Renal pelvis (tissue), 4 donors: Measurements from ENCODE around the gene NDUFC1. TPM values are rescaled to one million over a fixed set of nuclear protein-coding genes. Genes with fewer than 3 reads are reported as not detected.
"Not testable (repeated sequence)": the region's sequence is repeated elsewhere in the genome, so short reads cannot be mapped to it uniquely, and the experiment has no call there.

Experiments used
- DNase-seq: peaks from one replicate; pipeline ENCODE4 v3.0.0-alpha.2; 2013
- polyA plus RNA-seq, 3 donors: library from polyadenylated mRNA; unstranded; fragments of 120-200 nt; gene quantifications; one replicate each; pipeline ENCODE4 v1.2.1, GENCODE V29; 2013; ENCODE audit not compliant: insufficient read length in 3 of 3

The NDUFC1 gene
- polyA plus RNA-seq, 3 donors = 86.8 to 99.7 (median 90.0) TPM

DNA sequence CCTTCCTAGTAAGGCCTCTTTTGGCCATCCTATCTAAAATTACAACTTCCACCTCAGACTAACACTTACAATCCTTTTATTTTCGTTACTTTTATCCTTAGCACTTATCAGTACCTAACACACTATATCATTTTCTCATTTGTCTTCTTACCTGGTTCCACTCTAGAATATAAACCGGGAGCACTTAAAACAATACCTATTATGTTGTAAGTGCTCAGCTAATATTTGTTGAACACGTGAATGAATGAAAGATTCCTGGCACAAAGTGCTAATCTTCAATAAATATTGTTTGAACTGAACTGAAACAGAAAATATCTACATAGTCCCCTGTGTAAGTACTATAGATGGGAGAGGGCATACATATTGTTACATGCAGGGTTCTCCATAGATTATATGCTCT, 36.6 kb downstream of the NDUFC1 start:
- DNase-seq = no peak

- DNase-seq = no peak
Observed at GRCh38 chr4:139256349-139256748, 45.9 kb downstream of the NDUFC1 start.

- not testable (repeated sequence) for DNase-seq
Observed at GRCh38 chr4:139255581-139255980, 46.7 kb downstream of the NDUFC1 start.

GRCh38 chr4:139253713-139254112, 48.6 kb downstream of the NDUFC1 start:
- DNase-seq = no peak

DNA sequence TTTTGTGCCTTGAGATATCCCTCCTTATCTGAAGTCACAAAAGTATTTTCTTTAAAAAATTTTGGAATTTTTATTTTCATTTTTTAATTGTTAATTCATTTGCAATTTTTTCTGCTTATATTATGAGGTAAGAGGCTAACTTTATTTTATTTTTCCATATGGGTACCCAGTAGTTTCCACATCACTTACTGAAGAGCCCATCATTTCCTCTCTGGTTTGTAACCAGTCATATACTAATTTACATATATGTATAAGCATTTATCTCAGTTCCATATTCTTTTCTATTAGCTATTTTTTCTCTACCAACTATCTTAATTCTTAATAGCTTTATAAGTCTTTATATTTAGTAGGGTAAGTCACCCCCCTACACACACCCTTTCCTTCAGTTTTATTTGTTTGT, 49.2 kb downstream of the NDUFC1 start:
- DNase-seq = no peak

GRCh38 chr4:139247700-139248238, 54.5 kb downstream of the NDUFC1 start:
- DNase-seq = no peak

DNA sequence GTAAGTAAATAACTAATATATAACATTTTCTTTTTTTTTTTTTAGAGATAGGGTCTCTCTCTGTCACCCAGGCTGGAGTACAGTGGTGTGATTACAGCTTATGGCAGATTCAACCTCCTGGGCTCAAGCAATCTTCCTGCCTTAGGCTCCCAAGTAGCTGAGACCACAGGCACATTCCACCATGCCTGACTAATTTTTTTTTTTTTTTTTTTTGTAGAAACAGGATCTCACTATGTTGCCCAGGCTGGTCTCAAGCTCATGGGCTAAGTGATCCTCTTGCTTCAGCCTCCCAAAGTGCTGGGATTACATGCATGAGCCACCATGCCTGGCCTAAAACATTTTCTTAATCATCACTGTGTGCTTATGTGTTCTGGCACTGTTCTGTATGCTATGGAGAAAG, 55.0 kb downstream of the NDUFC1 start:
- no peak for DNase-seq

GRCh38 chr4:139246166-139246565, 56.1 kb downstream of the NDUFC1 start:
- no peak for DNase-seq

DNA sequence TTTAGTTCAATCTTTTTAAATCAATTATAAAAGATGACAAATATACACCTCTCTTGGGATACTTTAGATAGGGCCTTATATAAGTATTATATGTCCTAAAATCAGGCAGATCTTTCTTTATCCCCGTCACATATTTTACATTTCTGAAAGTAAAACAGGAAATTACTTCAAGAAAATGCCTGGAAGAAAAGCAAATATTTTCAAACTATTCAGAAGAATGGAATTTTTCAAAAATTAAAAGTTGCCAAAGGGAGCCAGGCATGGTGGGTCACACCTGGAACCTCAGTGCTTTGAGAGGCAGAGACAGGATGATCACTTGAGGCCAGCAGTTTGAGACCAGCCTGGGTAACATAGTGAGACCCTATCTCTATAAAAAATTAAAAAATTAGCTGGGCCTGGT, 56.7 kb downstream of the NDUFC1 start:
- no peak for DNase-seq

- no peak for DNase-seq
Observed at GRCh38 chr4:139243448-139244365, 58.6 kb downstream of the NDUFC1 start.

- no peak for DNase-seq
Observed at GRCh38 chr4:139242511-139243051, 59.7 kb downstream of the NDUFC1 start.

DNA sequence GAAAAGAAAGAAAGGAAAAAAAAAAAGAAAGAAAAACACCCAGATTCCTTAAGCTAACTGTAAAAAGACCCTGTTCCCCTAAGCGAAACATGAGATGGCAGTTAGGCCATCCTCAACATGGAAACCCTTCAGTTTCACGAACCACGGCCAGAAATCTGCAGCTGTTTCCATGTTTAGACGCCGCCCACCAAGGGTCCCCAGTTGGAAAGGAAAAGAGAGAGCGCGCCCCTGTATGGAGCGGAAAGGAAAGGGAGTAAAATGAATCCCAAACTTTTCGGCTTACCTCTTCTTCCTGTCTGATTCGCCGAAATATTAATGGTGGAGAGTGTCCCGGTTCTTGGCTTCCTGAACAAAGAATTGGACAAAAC, 60.5 kb downstream of the NDUFC1 start:
- no peak for DNase-seq

- no peak for DNase-seq
Observed at GRCh38 chr4:139241086-139241783, 61.0 kb downstream of the NDUFC1 start.

Other genes starting within 250 kb of the NDUFC1 start
- 10 to 100 TPM; 55.3 to 67.1 (median 60.2) TPM for gene ELF2, start 125.3 kb downstream of the NDUFC1 start, polyA plus RNA-seq
- under 1 TPM in 2 of 3 donors, not detected in 1; 0.34 to 0.44 TPM for gene MGARP, start 22.3 kb downstream of the NDUFC1 start, polyA plus RNA-seq
- gene NAA15, start 972 bp downstream of the NDUFC1 start, polyA plus RNA-seq = 10 to 100 TPM; 32.3 to 32.9 (median 32.5) TPM
- 10 to 100 TPM in 2 of 3 donors, 1 to 10 TPM in 1; 8.8 to 11.3 (median 11.0) TPM for gene RAB33B, start 151.6 kb upstream of the NDUFC1 start, polyA plus RNA-seq